ENCODE measurements around the gene DTHD1. TPM values are rescaled to one million over a fixed set of nuclear protein-coding genes. Genes with fewer than 3 reads are reported as not detected.

Gene DTHD1
- total RNA-seq, 2 donors from 2014 or later = not detected

- H3K4me1 Mint-ChIP-seq = peaks cover 8% of the 10 kb centered on the region
- Histone ChIP-seq H3K36me3 (ENCODE audit: control insufficient read depth, insufficient read depth, low read length) (no peaks in the 10 kb centered on the region), H3K4me3 (ENCODE audit: low read length) (no peak overlapping the region), H3K27ac (ENCODE audit: low read depth, low read length) (no peak overlapping the region), H3K9me3 (ENCODE audit: control insufficient read depth, low read length) (no peaks in the 10 kb centered on the region), H3K4me1 (ENCODE audit: control insufficient read depth, insufficient read depth, low read length) (no peaks in the 10 kb centered on the region), H3K9ac (ENCODE audit: extremely low read depth, low read length, poor library complexity, severe bottlenecking) (no peak overlapping the region), H3K27me3 (ENCODE audit: control insufficient read depth, insufficient read depth, low read length, poor library complexity, severe bottlenecking) (no peaks in the 10 kb centered on the region)
- H3K36me3 Mint-ChIP-seq (ENCODE audit: low read depth) = no peaks in the 10 kb centered on the region
- 85 to 94% methylated on average over 2 to 5 of the region's 7 CpGs for WGBS, 2 experiments (ENCODE audit: insufficient coverage in 1 of 2, insufficient read length in 1 of 2)
- H3K27me3 Mint-ChIP-seq (ENCODE audit: insufficient read depth) = no peaks in the 10 kb centered on the region
- H3K27ac Mint-ChIP-seq = no peak overlapping the region
- no peak for TF ChIP-seq CTCF (conservative IDR thresholded peaks at IDR 0.05)
- H3K4me3 Mint-ChIP-seq = no peak overlapping the region
- DNase-seq = no peak
- no peaks in the 10 kb centered on the region for H3K9me3 Mint-ChIP-seq
Observed at GRCh38 chr4:36332023-36332781, 50.8 kb downstream of the DTHD1 start.

DNA sequence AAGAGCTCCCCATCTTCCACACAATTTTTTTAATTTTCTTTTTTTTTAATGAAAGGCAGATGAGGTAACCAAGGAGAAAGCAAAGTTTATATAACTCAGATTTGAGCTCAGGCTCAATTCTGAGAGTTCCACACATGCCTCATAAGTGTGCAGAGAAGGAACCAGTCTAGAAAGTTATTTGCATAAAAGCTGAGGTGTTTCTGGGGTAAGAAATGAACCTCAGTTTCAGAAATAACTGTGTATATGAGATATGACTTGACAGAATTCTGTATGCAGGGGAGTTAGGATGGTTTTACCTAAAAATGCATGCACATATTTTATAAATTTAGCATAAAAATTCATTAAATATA, 51.3 kb downstream of the DTHD1 start:
- Mint-ChIP-seq H3K4me3 (no peak overlapping the region), H3K27me3 (ENCODE audit: insufficient read depth) (no peaks in the 10 kb centered on the region), H3K9me3 (no peaks in the 10 kb centered on the region), H3K36me3 (ENCODE audit: low read depth) (no peaks in the 10 kb centered on the region), H3K27ac (no peak overlapping the region), H3K4me1 (peaks cover 8% of the 10 kb centered on the region)
- H3K27ac ChIP-seq (ENCODE audit: low read depth, low read length) = no peak overlapping the region
- no peak overlapping the region for H3K4me3 ChIP-seq (ENCODE audit: low read length)
- no peak overlapping the region for H3K9ac ChIP-seq (ENCODE audit: extremely low read depth, low read length, poor library complexity, severe bottlenecking)
- DNase-seq = no peak
- H3K27me3 ChIP-seq (ENCODE audit: control insufficient read depth, insufficient read depth, low read length, poor library complexity, severe bottlenecking) = no peaks in the 10 kb centered on the region
- H3K36me3 ChIP-seq (ENCODE audit: control insufficient read depth, insufficient read depth, low read length) = no peaks in the 10 kb centered on the region
- no peaks in the 10 kb centered on the region for H3K4me1 ChIP-seq (ENCODE audit: control insufficient read depth, insufficient read depth, low read length)
- no peaks in the 10 kb centered on the region for H3K9me3 ChIP-seq (ENCODE audit: control insufficient read depth, low read length)
- no peak for TF ChIP-seq CTCF (conservative IDR thresholded peaks at IDR 0.05)

GRCh38 chr4:36333303-36333877, 52.0 kb downstream of the DTHD1 start:
- Mint-ChIP-seq H3K27me3 (ENCODE audit: insufficient read depth) (no peaks in the 10 kb centered on the region), H3K4me3 (no peak overlapping the region), H3K36me3 (ENCODE audit: low read depth) (no peaks in the 10 kb centered on the region), H3K4me1 (peaks cover 8% of the 10 kb centered on the region), H3K27ac (no peak overlapping the region), H3K9me3 (no peaks in the 10 kb centered on the region)
- Histone ChIP-seq H3K9me3 (ENCODE audit: control insufficient read depth, low read length) (no peaks in the 10 kb centered on the region), H3K27me3 (ENCODE audit: control insufficient read depth, insufficient read depth, low read length, poor library complexity, severe bottlenecking) (no peaks in the 10 kb centered on the region), H3K4me3 (ENCODE audit: low read length) (no peak overlapping the region), H3K27ac (ENCODE audit: low read depth, low read length) (no peak overlapping the region), H3K4me1 (ENCODE audit: control insufficient read depth, insufficient read depth, low read length) (no peaks in the 10 kb centered on the region), H3K9ac (ENCODE audit: extremely low read depth, low read length, poor library complexity, severe bottlenecking) (no peak overlapping the region), H3K36me3 (ENCODE audit: control insufficient read depth, insufficient read depth, low read length) (no peaks in the 10 kb centered on the region)
- no peak for DNase-seq
- WGBS, 2 experiments (ENCODE audit: insufficient coverage in 1 of 2, insufficient read length in 1 of 2) = 91 to 94% methylated on average over 4 to 6 of the region's 6 CpGs
- TF ChIP-seq CTCF (conservative IDR thresholded peaks at IDR 0.05) = no peak
